Parathyroid adenoma (tissue), 2 donors: ENCODE measurements around the gene BBS7.

ENCODE experiments used
- H2AFZ ChIP-seq: fragments of 300-600 bp; sonication (generic); one replicate; pipeline ENCODE4 v1.7.0; 2017; ENCODE audit warnings: antibody characterized with exemption, mild to moderate bottlenecking
- H3K27ac ChIP-seq: fragments of 300-600 bp; sonication (generic); one replicate; pipeline ENCODE4 v1.7.0; 2017
- H3K27me3 ChIP-seq: fragments of 300-600 bp; sonication (generic); one replicate; pipeline ENCODE4 v1.7.0; 2017; ENCODE audit warnings: low read length; ENCODE audit not compliant: control insufficient read depth, insufficient read depth
- H3K36me3 ChIP-seq: fragments of 300-600 bp; sonication (generic); one replicate; pipeline ENCODE4 v1.7.0; 2017; ENCODE audit warnings: low read length; ENCODE audit not compliant: control insufficient read depth, insufficient read depth
- H3K4me1 ChIP-seq: fragments of 300-600 bp; sonication (generic); one replicate; pipeline ENCODE4 v1.7.0; 2017; ENCODE audit warnings: control low read depth
- H3K4me2 ChIP-seq: fragments of 300-600 bp; sonication (generic); one replicate; pipeline ENCODE4 v1.7.0; 2017; ENCODE audit warnings: low read length
- H3K4me3 ChIP-seq: fragments of 300-600 bp; sonication (generic); one replicate; pipeline ENCODE4 v1.7.0; 2017; ENCODE audit warnings: low read depth, low read length
- H3K79me2 ChIP-seq: fragments of 300-600 bp; sonication (generic); one replicate; pipeline ENCODE4 v1.7.0; 2017; ENCODE audit warnings: control low read depth
- H3K9ac ChIP-seq: fragments of 300-600 bp; sonication (generic); one replicate; pipeline ENCODE4 v1.7.0; 2017; ENCODE audit warnings: mild to moderate bottlenecking
- H3K9me3 ChIP-seq: fragments of 300-600 bp; sonication (generic); one replicate; pipeline ENCODE4 v1.7.0; 2017; ENCODE audit warnings: low read length; ENCODE audit not compliant: control insufficient read depth
- CTCF ChIP-seq: fragments of 300-600 bp; sonication (generic); IDR thresholded peaks from one replicate; pipeline ENCODE4 v1.7.0; 2017; ENCODE audit warnings: antibody characterized with exemption, mild to moderate bottlenecking
- donor health status: primary hyperparathyroidism.

BBS7 gene

DNA sequence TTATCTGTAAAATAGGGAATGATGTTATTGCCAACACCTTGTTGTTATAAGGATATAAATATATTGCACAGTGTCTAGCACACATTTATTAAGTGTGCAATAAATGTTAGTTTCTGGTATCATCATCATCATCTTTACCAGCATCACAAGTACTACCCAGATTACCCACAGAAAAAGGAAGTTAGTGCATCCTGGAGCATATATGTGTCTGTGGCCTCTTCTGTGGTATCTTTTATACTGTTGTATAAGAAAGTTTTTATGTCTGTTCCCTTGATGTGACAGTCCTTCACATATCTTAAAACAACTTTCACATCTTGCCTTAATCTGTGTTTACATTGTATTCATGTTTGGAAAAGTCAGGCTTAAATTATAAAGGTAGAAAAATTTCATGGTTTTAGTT lies 59.2 kb downstream of the BBS7 start:
- no peaks in the 10 kb centered on the region for H3K79me2 ChIP-seq
- H3K9ac ChIP-seq: no peak overlapping the region
- no peak overlapping the region for H2AFZ ChIP-seq
- no peak overlapping the region for H3K4me3 ChIP-seq
- H3K9me3 ChIP-seq: no peaks in the 10 kb centered on the region
- TF ChIP-seq CTCF: no peak
- no peak overlapping the region for H3K4me2 ChIP-seq
- no peaks in the 10 kb centered on the region for H3K27me3 ChIP-seq
- no peaks in the 10 kb centered on the region for H3K4me1 ChIP-seq
- H3K27ac ChIP-seq: no peak overlapping the region
- H3K36me3 ChIP-seq: no peaks in the 10 kb centered on the region

DNA sequence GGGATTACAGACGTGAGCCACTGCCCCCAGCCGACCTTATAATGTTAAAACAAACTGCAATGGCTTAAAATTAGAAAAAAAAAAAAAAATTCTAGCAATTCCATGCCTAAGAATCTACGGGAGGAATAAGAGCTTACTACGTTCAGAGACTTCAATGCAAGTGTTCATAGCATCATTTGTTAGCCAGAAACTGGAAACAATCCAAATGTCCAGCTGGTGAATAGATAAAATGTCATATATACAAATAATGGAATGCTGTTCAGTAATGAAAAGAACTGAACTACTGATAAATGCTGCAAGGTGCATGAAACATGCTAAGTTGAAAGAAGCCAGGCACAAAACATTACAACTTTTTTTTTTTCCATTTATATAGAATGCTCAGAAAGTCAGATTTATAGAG lies 63.9 kb downstream of the BBS7 start:
- H3K79me2 ChIP-seq: no peaks in the 10 kb centered on the region
- no peak for TF ChIP-seq CTCF
- no peak overlapping the region for H3K27ac ChIP-seq
- no peaks in the 10 kb centered on the region for H3K36me3 ChIP-seq
- H3K4me1 ChIP-seq: peaks cover 2% of the 10 kb centered on the region
- no peak overlapping the region for H2AFZ ChIP-seq
- H3K9ac ChIP-seq: no peak overlapping the region
- no peaks in the 10 kb centered on the region for H3K27me3 ChIP-seq
- H3K9me3 ChIP-seq: no peaks in the 10 kb centered on the region
- no peak overlapping the region for H3K4me2 ChIP-seq
- no peak overlapping the region for H3K4me3 ChIP-seq

GRCh38 chr4:121801715-121802075 lies 68.6 kb downstream of the BBS7 start:
- peak overlapping the region; percentile 90 for H3K27ac ChIP-seq
- peak overlapping the region; percentile 96 for H3K4me2 ChIP-seq
- no peaks in the 10 kb centered on the region for H3K79me2 ChIP-seq

GRCh38 chr4:121800961-121801714 lies 69.1 kb downstream of the BBS7 start, which contains the start of gene EXOSC9:
Gene EXOSC9, plus strand, starts transcription at chr4:121801323. Its CDS starts 102 bp downstream, at chr4:121801425.
- H3K9ac ChIP-seq: peak within 1 kb of the TSS; percentile 67
- peak within 1 kb of the TSS; percentile 100 for H2AFZ ChIP-seq
- no peaks in the 10 kb centered on the region for H3K79me2 ChIP-seq
- no peaks in the 10 kb centered on the region for H3K36me3 ChIP-seq
- peaks cover 2% of the 10 kb centered on the region for H3K4me1 ChIP-seq
- peak within 1 kb of the TSS; percentile 90 for H3K27ac ChIP-seq
- peak within 1 kb of the TSS; percentile 78 for H3K4me3 ChIP-seq
- peak within 1 kb of the TSS; percentile 96 for H3K4me2 ChIP-seq
- H3K27me3 ChIP-seq: no peaks in the 10 kb centered on the region
- TF ChIP-seq CTCF: no peak
- H3K9me3 ChIP-seq: no peaks in the 10 kb centered on the region

More at GRCh38 chr4:121801715-121802075, 68.6 kb downstream of the BBS7 start:
- H3K9me3 ChIP-seq: no peaks in the 10 kb centered on the region
- H3K4me3 ChIP-seq: peak overlapping the region; percentile 78
- peak overlapping the region; percentile 100 for H2AFZ ChIP-seq
- peaks cover 2% of the 10 kb centered on the region for H3K4me1 ChIP-seq
- H3K9ac ChIP-seq: peak overlapping the region; percentile 67
- no peaks in the 10 kb centered on the region for H3K27me3 ChIP-seq
- no peak for TF ChIP-seq CTCF
- no peaks in the 10 kb centered on the region for H3K36me3 ChIP-seq

DNA sequence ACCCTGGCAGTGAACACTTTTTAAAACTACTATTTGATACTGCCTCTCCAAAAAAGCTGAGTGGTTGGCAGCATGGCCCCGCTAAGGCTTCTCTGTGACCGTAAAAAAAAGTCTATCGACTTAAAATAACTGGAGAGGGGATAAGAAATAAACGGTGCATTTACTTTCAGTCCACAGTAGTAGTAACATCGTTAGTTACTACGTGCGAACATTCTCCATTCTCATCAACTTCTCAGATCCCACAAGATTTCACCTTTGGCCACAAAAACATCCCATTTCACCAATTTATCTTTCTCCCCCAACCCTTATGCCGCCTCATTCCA lies 69.7 kb downstream of the BBS7 start:
- H3K4me1 ChIP-seq: peaks cover 2% of the 10 kb centered on the region
- peak overlapping the region; percentile 78 for H3K4me3 ChIP-seq
- H2AFZ ChIP-seq: peak overlapping the region; percentile 100
- H3K79me2 ChIP-seq: no peaks in the 10 kb centered on the region
- H3K27ac ChIP-seq: peak overlapping the region; percentile 90
- H3K27me3 ChIP-seq: no peaks in the 10 kb centered on the region
- H3K4me2 ChIP-seq: peak overlapping the region; percentile 96
- no peaks in the 10 kb centered on the region for H3K9me3 ChIP-seq
- H3K36me3 ChIP-seq: no peaks in the 10 kb centered on the region
- TF ChIP-seq CTCF: no peak
- peak overlapping the region; percentile 49 for H3K9ac ChIP-seq
